ENCODE data around the gene MTCH1. TPM values are rescaled to one million over a fixed set of nuclear protein-coding genes. Genes with fewer than 3 reads are reported as not detected.

MTCH1 gene
- total and polyA plus RNA-seq, 4 donors: 120 to 210 (median 157) TPM

DNA sequence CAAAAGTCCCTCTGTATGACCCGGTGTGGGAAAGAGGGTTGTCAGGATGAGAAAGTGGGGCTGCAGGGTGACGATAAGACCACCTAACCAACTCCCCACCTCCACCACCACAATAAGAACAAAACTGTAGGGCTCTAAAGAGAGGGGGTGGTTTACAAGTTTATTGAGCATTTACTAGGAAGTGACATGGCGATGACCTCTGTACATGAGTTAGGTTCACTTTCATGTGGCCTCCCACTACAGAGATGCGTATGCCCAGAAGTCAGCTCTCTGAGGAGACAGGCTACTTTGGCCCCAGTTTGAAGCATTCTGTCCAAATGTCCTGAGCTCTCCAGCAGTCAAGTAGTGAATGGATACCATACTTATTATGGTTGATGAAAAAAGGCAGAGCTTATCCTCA is 60.2 kb downstream of the MTCH1 start:
- Histone ChIP-seq H3K27ac (ENCODE audit: low read depth in 1 of 2, low read length in 1 of 2) (no peak overlapping the region), H3K36me3 (ENCODE audit: control insufficient read depth in 4 of 4, insufficient read depth in 4 of 4, low read length in 4 of 4) (peaks cover 4 to 14% (median 10%) of the 10 kb centered on the region in 4 donors), H3K9me3 (ENCODE audit: control insufficient read depth in 4 of 4, insufficient read depth in 3 of 4, low read length in 3 of 4) (no peaks in the 10 kb centered on the region), H3K4me1 (ENCODE audit: control insufficient read depth in 5 of 5, insufficient read depth in 5 of 5, low read length in 5 of 5) (peaks cover 0 to 11% (median 6%) of the 10 kb centered on the region in 5 donors), H3K4me3 (no peak overlapping the region), H3K27me3 (ENCODE audit: control insufficient read depth in 3 of 3, insufficient read depth in 3 of 3, low read length in 2 of 3) (no peaks in the 10 kb centered on the region), H3K9ac (ENCODE audit: insufficient read depth in 1 of 2, low read length in 2 of 2) (no peak overlapping the region)
- TF ChIP-seq, protein P1, sequence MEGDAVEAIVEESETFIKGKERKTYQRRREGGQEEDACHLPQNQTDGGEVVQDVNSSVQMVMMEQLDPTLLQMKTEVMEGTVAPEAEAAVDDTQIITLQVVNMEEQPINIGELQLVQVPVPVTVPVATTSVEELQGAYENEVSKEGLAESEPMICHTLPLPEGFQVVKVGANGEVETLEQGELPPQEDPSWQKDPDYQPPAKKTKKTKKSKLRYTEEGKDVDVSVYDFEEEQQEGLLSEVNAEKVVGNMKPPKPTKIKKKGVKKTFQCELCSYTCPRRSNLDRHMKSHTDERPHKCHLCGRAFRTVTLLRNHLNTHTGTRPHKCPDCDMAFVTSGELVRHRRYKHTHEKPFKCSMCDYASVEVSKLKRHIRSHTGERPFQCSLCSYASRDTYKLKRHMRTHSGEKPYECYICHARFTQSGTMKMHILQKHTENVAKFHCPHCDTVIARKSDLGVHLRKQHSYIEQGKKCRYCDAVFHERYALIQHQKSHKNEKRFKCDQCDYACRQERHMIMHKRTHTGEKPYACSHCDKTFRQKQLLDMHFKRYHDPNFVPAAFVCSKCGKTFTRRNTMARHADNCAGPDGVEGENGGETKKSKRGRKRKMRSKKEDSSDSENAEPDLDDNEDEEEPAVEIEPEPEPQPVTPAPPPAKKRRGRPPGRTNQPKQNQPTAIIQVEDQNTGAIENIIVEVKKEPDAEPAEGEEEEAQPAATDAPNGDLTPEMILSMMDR (IDR thresholded peaks at IDR 0.05; ENCODE audit: control extremely low read depth, extremely low read depth): no peak
- 87 to 99% methylated on average over 4 of the region's 4 CpGs for WGBS, 2 donors
- DNase-seq: no peak
- no peak for ATAC-seq (ENCODE audit: insufficient read depth, low FRiP score)

DNA sequence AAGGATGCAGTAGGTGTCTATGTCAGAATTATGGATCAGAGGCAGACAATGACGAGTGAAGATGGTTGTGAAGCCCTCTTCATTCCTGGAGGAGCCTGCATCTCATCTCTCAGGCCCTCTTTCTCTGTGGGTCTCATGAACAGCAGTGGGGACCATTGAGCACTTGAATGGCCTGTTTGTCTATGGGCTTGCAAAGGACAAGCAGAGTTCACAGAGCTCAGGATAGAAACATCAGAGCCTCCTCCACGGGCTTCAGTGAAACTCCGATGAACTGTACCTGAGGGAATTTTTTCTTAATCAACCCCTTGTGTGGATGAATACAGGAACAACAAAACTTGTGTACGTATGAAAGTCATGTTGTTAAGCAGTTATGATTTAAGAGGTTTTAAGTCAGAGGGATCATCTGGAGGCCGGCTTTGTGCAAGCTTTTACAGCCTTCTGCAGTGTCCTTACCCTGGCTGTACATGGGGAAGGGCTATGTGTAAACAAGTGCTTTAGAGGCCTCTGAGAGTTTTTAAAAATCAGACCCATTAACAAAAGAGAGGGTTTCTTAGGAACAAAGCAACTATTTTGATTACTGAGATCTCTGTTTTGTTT is 61.1 kb downstream of the MTCH1 start:
- H3K36me3 ChIP-seq (ENCODE audit: control insufficient read depth in 4 of 4, insufficient read depth in 4 of 4, low read length in 4 of 4): peaks cover 5 to 14% (median 10%) of the 10 kb centered on the region in 4 donors
- ATAC-seq (ENCODE audit: insufficient read depth, low FRiP score): no peak

DNA sequence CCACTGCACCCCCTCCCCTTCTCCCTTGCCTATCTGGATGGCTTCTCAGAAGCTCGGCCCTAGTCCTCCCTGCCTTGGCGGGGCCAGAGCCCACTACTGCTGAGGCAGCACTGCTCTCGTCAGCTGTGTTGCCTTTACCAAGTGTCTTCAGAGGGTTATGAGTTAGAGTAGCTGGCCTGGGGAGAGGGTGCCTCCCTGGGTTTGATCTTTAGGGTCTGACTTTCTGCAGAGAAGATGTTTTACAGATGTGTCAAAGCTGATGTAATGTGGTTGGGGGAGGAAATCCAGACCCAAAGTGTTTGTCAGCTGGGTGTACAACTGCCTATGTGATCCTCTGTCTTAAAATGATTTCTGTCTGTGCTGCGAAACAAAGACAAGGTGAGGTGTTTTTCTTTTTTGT is 61.9 kb downstream of the MTCH1 start:
- Histone ChIP-seq H3K9me3 (ENCODE audit: control insufficient read depth in 4 of 4, insufficient read depth in 3 of 4, low read length in 3 of 4) (no peaks in the 10 kb centered on the region), H3K4me1 (ENCODE audit: control insufficient read depth in 5 of 5, insufficient read depth in 5 of 5, low read length in 5 of 5) (peaks cover 3 to 10% (median 6%) of the 10 kb centered on the region in 5 donors), H3K27ac (ENCODE audit: low read depth in 1 of 2, low read length in 1 of 2) (no peak overlapping the region), H3K9ac (ENCODE audit: insufficient read depth in 1 of 2, low read length in 2 of 2) (no peak overlapping the region), H3K27me3 (ENCODE audit: control insufficient read depth in 3 of 3, insufficient read depth in 3 of 3, low read length in 2 of 3) (no peaks in the 10 kb centered on the region), H3K4me3 (no peak overlapping the region), H3K36me3 (ENCODE audit: control insufficient read depth in 4 of 4, insufficient read depth in 4 of 4, low read length in 4 of 4) (peaks cover 6 to 14% (median 12%) of the 10 kb centered on the region in 4 donors)
- no peak for ATAC-seq (ENCODE audit: insufficient read depth, low FRiP score)
- TF ChIP-seq, protein P1 (IDR thresholded peaks at IDR 0.05; ENCODE audit: control extremely low read depth, extremely low read depth): no peak
- WGBS, 2 donors: 94 to 97% methylated on average over 4 of the region's 4 CpGs
- no peak for DNase-seq

More for the DNA sequence above, 61.1 kb downstream of the MTCH1 start:
- DNase-seq: no peak
- no peaks in the 10 kb centered on the region for H3K9me3 ChIP-seq (ENCODE audit: control insufficient read depth in 4 of 4, insufficient read depth in 3 of 4, low read length in 3 of 4)
- no peak overlapping the region for H3K4me3 ChIP-seq
- peaks cover 0 to 11% (median 7%) of the 10 kb centered on the region in 5 donors for H3K4me1 ChIP-seq (ENCODE audit: control insufficient read depth in 5 of 5, insufficient read depth in 5 of 5, low read length in 5 of 5)
- 76 to 89% methylated on average over 5 of the region's 5 CpGs for WGBS, 2 donors
- no peak overlapping the region for H3K9ac ChIP-seq (ENCODE audit: insufficient read depth in 1 of 2, low read length in 2 of 2)
- TF ChIP-seq, protein P1 (IDR thresholded peaks at IDR 0.05; ENCODE audit: control extremely low read depth, extremely low read depth): no peak
- no peaks in the 10 kb centered on the region for H3K27me3 ChIP-seq (ENCODE audit: control insufficient read depth in 3 of 3, insufficient read depth in 3 of 3, low read length in 2 of 3)
- no peak overlapping the region for H3K27ac ChIP-seq (ENCODE audit: low read depth in 1 of 2, low read length in 1 of 2)
